ENCODE measurements around the gene REPS2. TPM values are rescaled to one million over a fixed set of nuclear protein-coding genes. Genes with fewer than 3 reads are reported as not detected.

The REPS2 gene
- total and polyA plus RNA-seq, 9 of the 15 experiments (the other 6 are each of a cell fraction or from before 2014, with no cell fraction given) = 0.01 to 0.07 (median 0.01) TPM; not detected in 3

GRCh38 chrX:17021851-17022604, 75.6 kb downstream of the REPS2 start:
- Histone ChIP-seq H3K9me1 (ENCODE audit: control insufficient read depth, insufficient read depth, low read length) (no peaks in the 10 kb centered on the region), H3K9me3 (replicated peaks; ENCODE audit: control insufficient read depth, insufficient read depth, low read depth, low read length) (no peaks in the 10 kb centered on the region), H3K9ac (ENCODE audit: insufficient read depth in 1 of 2, low read depth in 2 of 2, low read length in 2 of 2) (no peak overlapping the region), H3K4me3 (no peak overlapping the region), H3K4me1 (replicated peaks in 1 of 2; ENCODE audit: control insufficient read depth in 2 of 2, insufficient read depth in 2 of 2, low read length in 2 of 2) (no peaks in the 10 kb centered on the region), H2AFZ (ENCODE audit: low read depth, low read length) (no peak overlapping the region), H3K4me2 (ENCODE audit: insufficient read depth, low read length) (no peak overlapping the region), H4K20me1 (replicated peaks; ENCODE audit: control insufficient read depth, insufficient read depth, low read length) (no peaks in the 10 kb centered on the region), H3K36me3 (ENCODE audit: control insufficient read depth, insufficient read depth, low read length) (no peaks in the 10 kb centered on the region), H3K79me2 (ENCODE audit: control insufficient read depth, insufficient read depth, low read length) (no peaks in the 10 kb centered on the region), H3K27me3 (ENCODE audit: control insufficient read depth in 2 of 2, insufficient read depth in 2 of 2, low read length in 2 of 2) (no peaks in the 10 kb centered on the region; a peak in 1 of 5 replicates), H3K27ac (ENCODE audit: extremely low read depth, low read depth, low read length) (no peak overlapping the region)
- ATAC-seq (no peak), DNase-seq (ENCODE audit: extremely low read depth in 1 of 4, low spot score in 3 of 4) (peak in 1 of 4 experiments; percentile 9), FAIRE-seq (no peak)
- TF ChIP-seq ZNF445 (CRISPR knock-in tag; IDR thresholded peaks at IDR 0.05; ENCODE audit: low read depth) = no peak
- peak; percentile 40; the same call in 1 of the 2 replicates for TF ChIP-seq NFIC (IDR thresholded peaks at IDR 0.05)
- BruUV-seq (replicated peaks) = no TSS peak
- 1% methylated on average over 10 of the region's 10 CpGs for WGBS (ENCODE audit: insufficient coverage, low coverage, missing lambda C conversion rate)
- POLR2A ChIA-PET = interaction anchor here (1.5 kb wide), 1 partner anchor 17 kb away, joined by 4 read pairs; no protein-coding TSS in a partner anchor
- CTCF ChIA-PET (ENCODE audit: low intra/inter-chr PET ratio) = no interaction called here
- in situ Hi-C loops (cut with MboI) (no loop called here), intact Hi-C loops (cut with micrococcal nuclease) (no loop called here)

- WGBS (ENCODE audit: insufficient coverage, low coverage, missing lambda C conversion rate) = 0% methylated on average over 2 of the region's 2 CpGs
- no peaks in the 10 kb centered on the region for H3K79me2 ChIP-seq (ENCODE audit: control insufficient read depth, insufficient read depth, low read length)
- no peaks in the 10 kb centered on the region for H3K27me3 ChIP-seq (ENCODE audit: control insufficient read depth in 2 of 2, insufficient read depth in 2 of 2, low read length in 2 of 2)
- CTCF ChIA-PET (ENCODE audit: low intra/inter-chr PET ratio) = no interaction called here
- BruUV-seq (replicated peaks) = no TSS peak
- H3K9me1 ChIP-seq (ENCODE audit: control insufficient read depth, insufficient read depth, low read length) = no peaks in the 10 kb centered on the region
- H3K9ac ChIP-seq (ENCODE audit: insufficient read depth in 1 of 2, low read depth in 2 of 2, low read length in 2 of 2) = no peak overlapping the region
- no peak for ATAC-seq
- no peaks in the 10 kb centered on the region for H4K20me1 ChIP-seq (replicated peaks; ENCODE audit: control insufficient read depth, insufficient read depth, low read length)
- no peaks in the 10 kb centered on the region for H3K9me3 ChIP-seq (replicated peaks; ENCODE audit: control insufficient read depth, insufficient read depth, low read depth, low read length)
- H2AFZ ChIP-seq (ENCODE audit: low read depth, low read length) = no peak overlapping the region
- no peak overlapping the region for H3K27ac ChIP-seq (ENCODE audit: extremely low read depth, low read depth, low read length)
- no peak overlapping the region for H3K4me2 ChIP-seq (ENCODE audit: insufficient read depth, low read length)
- DNase-seq (ENCODE audit: extremely low read depth in 1 of 4, low spot score in 3 of 4) = no peak
- no peak overlapping the region for H3K4me3 ChIP-seq
- POLR2A ChIA-PET = interaction anchor here (0.8 kb wide), 1 partner anchor 252 kb away, joined by 4 read pairs; no protein-coding TSS in a partner anchor
- H3K4me1 ChIP-seq (replicated peaks in 1 of 2; ENCODE audit: control insufficient read depth in 2 of 2, insufficient read depth in 2 of 2, low read length in 2 of 2) = no peaks in the 10 kb centered on the region
- FAIRE-seq = no peak
- in situ Hi-C loops (cut with MboI) = no loop called here
- intact Hi-C loops (cut with micrococcal nuclease) = no loop called here
- no peaks in the 10 kb centered on the region for H3K36me3 ChIP-seq (ENCODE audit: control insufficient read depth, insufficient read depth, low read length)
- TF ChIP-seq AFF1 (IDR thresholded peaks at IDR 0.05; ENCODE audit: low read depth in 1 of 2, partially characterized antibody in 2 of 2) (no peak), ZNF75A (CRISPR knock-in tag; IDR thresholded peaks at IDR 0.05) (no peak), ZNF239 (CRISPR knock-in tag; IDR thresholded peaks at IDR 0.05) (no peak), USF2 (CRISPR knock-in tag; IDR thresholded peaks at IDR 0.05) (no peak), SNIP1 (IDR thresholded peaks at IDR 0.05; ENCODE audit: low read depth) (no peak)
- TF ChIP-seq, protein P1, sequence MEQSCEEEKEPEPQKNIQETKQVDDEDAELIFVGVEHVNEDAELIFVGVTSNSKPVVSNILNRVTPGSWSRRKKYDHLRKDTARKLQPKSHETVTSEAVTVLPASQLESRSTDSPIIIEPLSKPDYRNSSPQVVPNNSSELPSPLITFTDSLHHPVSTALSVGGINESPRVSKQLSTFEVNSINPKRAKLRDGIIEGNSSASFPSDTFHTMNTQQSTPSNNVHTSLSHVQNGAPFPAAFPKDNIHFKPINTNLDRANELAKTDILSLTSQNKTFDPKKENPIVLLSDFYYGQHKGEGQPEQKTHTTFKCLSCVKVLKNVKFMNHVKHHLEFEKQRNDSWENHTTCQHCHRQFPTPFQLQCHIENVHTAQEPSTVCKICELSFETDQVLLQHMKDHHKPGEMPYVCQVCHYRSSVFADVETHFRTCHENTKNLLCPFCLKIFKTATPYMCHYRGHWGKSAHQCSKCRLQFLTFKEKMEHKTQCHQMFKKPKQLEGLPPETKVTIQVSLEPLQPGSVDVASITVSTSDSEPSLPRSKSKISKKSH (CRISPR knock-in tag; IDR thresholded peaks at IDR 0.05) = no peak
Observed at GRCh38 chrX:17023661-17024060, 77.2 kb downstream of the REPS2 start.
